CD4-positive, alpha-beta T cell treated with Interferon gamma for 1 hour (primary cell): ENCODE results near the gene TNIK.

ENCODE experiments used
- DNase-seq: peaks from one replicate; pipeline ENCODE4 v3.0.0-alpha.2; 2020

TNIK gene

DNA sequence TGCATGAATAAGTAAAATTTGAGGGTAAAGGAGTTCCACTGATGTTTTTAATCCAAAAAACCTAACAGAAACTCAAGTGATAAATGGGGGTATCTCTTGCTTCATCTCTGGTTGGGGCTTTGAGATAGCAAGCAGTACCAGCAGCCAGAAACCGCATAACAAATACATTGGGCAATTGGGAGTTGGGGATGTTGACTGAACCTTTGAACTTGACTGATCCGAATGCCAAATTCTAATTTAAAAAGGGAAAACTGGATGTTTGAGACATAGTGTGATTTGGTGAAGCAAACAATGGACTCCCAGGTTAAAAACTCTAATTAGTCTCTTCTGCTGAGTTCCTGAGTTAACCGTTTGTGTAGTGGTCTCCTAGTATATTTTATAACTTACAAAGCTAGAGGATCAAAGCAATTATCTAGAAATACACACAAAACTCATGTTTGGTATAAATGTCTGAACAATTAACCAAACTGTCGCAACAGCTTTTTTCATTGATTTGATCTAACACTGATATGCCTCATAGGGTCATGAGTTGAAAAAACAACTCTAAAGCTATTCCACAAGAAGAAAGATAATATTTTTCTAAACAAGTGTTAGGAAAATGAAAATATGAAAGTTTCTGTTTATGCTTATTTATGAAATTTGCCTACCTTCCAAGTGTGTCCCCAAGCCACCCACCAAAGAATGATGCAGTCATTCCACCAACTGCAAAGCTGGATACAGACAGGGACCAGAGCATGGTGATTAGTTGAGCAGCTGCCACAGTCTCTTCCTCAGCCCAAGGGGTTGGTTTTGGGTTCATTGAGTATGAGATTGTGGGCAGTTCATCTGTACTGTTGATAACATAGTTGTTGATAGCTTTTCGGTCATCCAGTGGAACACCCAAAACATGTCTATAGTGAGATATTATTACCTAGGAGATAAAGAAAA is 446.1 kb downstream of the TNIK start:
- DNase-seq, result no peak

DNA sequence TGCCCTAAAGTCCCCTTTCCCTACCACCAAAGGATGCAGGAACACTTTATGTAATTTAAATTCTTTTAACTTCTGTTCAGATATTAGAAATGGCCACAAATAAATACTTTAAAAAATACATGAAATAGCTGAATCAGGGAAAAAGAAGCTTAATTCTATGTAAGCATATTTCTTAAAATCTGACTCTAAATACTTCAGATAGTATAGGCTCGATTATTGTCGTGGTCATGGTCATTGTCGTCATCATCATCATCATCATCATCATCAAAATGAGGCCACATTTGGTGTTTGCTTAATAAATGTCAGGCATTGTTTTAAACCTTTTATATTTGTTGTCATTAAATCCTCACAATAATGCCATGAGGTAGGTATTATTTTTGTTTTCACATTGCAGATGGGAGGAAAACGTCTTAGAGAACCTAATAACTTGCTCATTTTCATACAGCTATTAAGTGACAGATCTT is 448.3 kb downstream of the TNIK start:
- DNase-seq, result no peak
